ENCODE results near the gene CFDP1. TPM values are rescaled to one million over a fixed set of nuclear protein-coding genes. Genes with fewer than 3 reads are reported as not detected.
A peak's percentile ranks its signal among the peaks of the same experiment; 100 is the strongest.

CFDP1 gene
- 21.2 and 23.2 TPM in 2 replicates for total RNA-seq (2014; rRNA removed; shearing (Covaris generic); ENCODE audit: low replicate concordance)

- no peaks in the 10 kb centered on the region for H3K27me3 ChIP-seq
- DNase-seq: peak; percentile 91
- H3K9me3 ChIP-seq: no peaks in the 10 kb centered on the region
- H3K4me3 ChIP-seq: peak within 1 kb of the TSS; percentile 69
- H3K36me3 ChIP-seq: no peaks in the 10 kb centered on the region
These were observed at the start of gene CFDP1 for GRCh38 chr16:75432828-75433731. TSS of gene CFDP1 (minus strand) at chr16:75433503. CDS start at chr16:75433352, 151 bp downstream.

GRCh38 chr16:75482434-75483205 is 49.3 kb upstream of the CFDP1 start:
- H3K4me3 ChIP-seq: no peak overlapping the region
- no peaks in the 10 kb centered on the region for H3K9me3 ChIP-seq
- H3K36me3 ChIP-seq: no peaks in the 10 kb centered on the region
- no peak for DNase-seq
- H3K27me3 ChIP-seq: no peaks in the 10 kb centered on the region

- Histone ChIP-seq H3K36me3 (no peaks in the 10 kb centered on the region), H3K4me3 (no peak overlapping the region), H3K27me3 (no peaks in the 10 kb centered on the region), H3K9me3 (no peaks in the 10 kb centered on the region)
- no peak for DNase-seq
These were observed 48.2 kb upstream of the CFDP1 start for GRCh38 chr16:75481475-75481874.

- Histone ChIP-seq H3K27me3 (no peaks in the 10 kb centered on the region), H3K4me3 (no peak overlapping the region), H3K9me3 (no peaks in the 10 kb centered on the region), H3K36me3 (no peaks in the 10 kb centered on the region)
- DNase-seq: no peak
These were observed 46.2 kb upstream of the CFDP1 start for GRCh38 chr16:75479421-75479990.

- Histone ChIP-seq H3K4me3 (no peak overlapping the region), H3K36me3 (no peaks in the 10 kb centered on the region)
- no peak for DNase-seq
These were observed 45.4 kb upstream of the CFDP1 start for GRCh38 chr16:75478480-75479345.

GRCh38 chr16:75477680-75478473 is 44.6 kb upstream of the CFDP1 start:
- no peaks in the 10 kb centered on the region for H3K27me3 ChIP-seq
- no peaks in the 10 kb centered on the region for H3K9me3 ChIP-seq
- DNase-seq: no peak
- H3K36me3 ChIP-seq: no peaks in the 10 kb centered on the region
- no peak overlapping the region for H3K4me3 ChIP-seq

More at GRCh38 chr16:75478480-75479345, 45.4 kb upstream of the CFDP1 start:
- no peaks in the 10 kb centered on the region for H3K27me3 ChIP-seq
- H3K9me3 ChIP-seq: no peaks in the 10 kb centered on the region

GRCh38 chr16:75476817-75477216 is 43.5 kb upstream of the CFDP1 start:
- H3K36me3 ChIP-seq: no peaks in the 10 kb centered on the region
- H3K4me3 ChIP-seq: no peak overlapping the region
- no peaks in the 10 kb centered on the region for H3K27me3 ChIP-seq
- H3K9me3 ChIP-seq: no peaks in the 10 kb centered on the region
- DNase-seq: no peak

GRCh38 chr16:75475420-75475847 is 42.1 kb upstream of the CFDP1 start:
- H3K27me3 ChIP-seq: no peaks in the 10 kb centered on the region
- no peaks in the 10 kb centered on the region for H3K9me3 ChIP-seq
- no peaks in the 10 kb centered on the region for H3K36me3 ChIP-seq
- no peak for DNase-seq
- H3K4me3 ChIP-seq: no peak overlapping the region

GRCh38 chr16:75472908-75473877 is 39.9 kb upstream of the CFDP1 start:
- H3K27me3 ChIP-seq: no peaks in the 10 kb centered on the region
- no peak overlapping the region for H3K4me3 ChIP-seq
- DNase-seq: no peak
- no peaks in the 10 kb centered on the region for H3K9me3 ChIP-seq
- H3K36me3 ChIP-seq: no peaks in the 10 kb centered on the region

- H3K27me3 ChIP-seq: no peaks in the 10 kb centered on the region
- H3K36me3 ChIP-seq: no peaks in the 10 kb centered on the region
- peak; percentile 22 for DNase-seq
- H3K4me3 ChIP-seq: no peak overlapping the region
- no peaks in the 10 kb centered on the region for H3K9me3 ChIP-seq
These were observed 38.7 kb upstream of the CFDP1 start for GRCh38 chr16:75471723-75472633.

GRCh38 chr16:75466760-75467159 is 33.5 kb upstream of the CFDP1 start:
- Histone ChIP-seq H3K27me3 (no peaks in the 10 kb centered on the region), H3K9me3 (no peaks in the 10 kb centered on the region), H3K36me3 (no peaks in the 10 kb centered on the region), H3K4me3 (no peak overlapping the region)
- no peak for DNase-seq

GRCh38 chr16:75464122-75464918 is 31.0 kb upstream of the CFDP1 start, which contains the start of gene TMEM170A:
TSS of gene TMEM170A (minus strand) at chr16:75464689. CDS start at chr16:75464600, 89 bp downstream.
- Histone ChIP-seq H3K27me3 (no peaks in the 10 kb centered on the region), H3K4me3 (peak within 1 kb of the TSS; percentile 83), H3K9me3 (no peaks in the 10 kb centered on the region), H3K36me3 (no peaks in the 10 kb centered on the region)
- peak; percentile 96 for DNase-seq

All from MG63 (cell line).